Measurements from ENCODE around the gene PPCDC.

The PPCDC gene

DNA sequence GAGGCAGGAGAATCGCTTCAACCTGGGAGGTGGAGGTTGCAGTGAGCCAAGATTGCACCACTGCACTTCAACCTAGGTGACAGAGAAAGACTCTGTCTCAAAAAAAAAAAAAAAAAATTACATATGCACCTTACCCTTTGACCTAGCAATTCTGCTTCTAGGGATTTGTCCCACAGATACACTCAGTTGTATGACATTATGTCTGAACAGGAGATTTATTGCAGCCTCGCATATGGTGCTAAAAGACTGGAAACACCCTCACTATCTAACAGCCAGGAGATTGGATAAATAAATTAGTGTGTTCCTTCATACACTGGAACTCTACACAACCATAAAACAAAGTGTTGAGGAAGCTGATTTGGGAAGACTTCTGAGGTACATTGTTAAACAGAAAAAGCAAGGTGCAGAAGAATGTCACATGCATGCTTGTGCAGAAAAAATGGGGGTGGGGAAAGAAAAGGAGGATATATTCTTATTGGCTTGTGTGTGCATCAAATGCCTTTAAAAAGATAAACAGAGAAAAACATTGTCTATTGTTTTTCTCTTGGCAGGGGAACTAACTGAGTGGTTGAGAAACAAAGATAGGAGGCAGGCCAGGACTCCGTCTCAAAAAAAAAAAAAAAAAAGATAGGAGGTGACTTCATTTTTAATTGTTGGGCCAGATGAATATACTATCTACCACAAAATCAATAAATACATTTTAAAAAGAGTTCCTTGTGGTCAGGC, 30.9 kb downstream of the PPCDC start:
- Histone ChIP-seq H4K91ac (ENCODE audit: low read depth, low read length, poor library complexity) (no peak overlapping the region), H2AK5ac (ENCODE audit: low read depth, low read length) (no peak overlapping the region), H2BK120ac (ENCODE audit: low read depth, low read length) (no peak overlapping the region), H2BK15ac (ENCODE audit: low read length) (no peak overlapping the region), H3K9me3 (replicated peaks in 1 of 2; ENCODE audit: control insufficient read depth in 2 of 2, insufficient read depth in 1 of 2, low read depth in 1 of 2, low read length in 2 of 2) (no peaks in the 10 kb centered on the region), H3K4ac (ENCODE audit: low read length) (no peak overlapping the region), H3K4me1 (ENCODE audit: control insufficient read depth in 2 of 2, insufficient read depth in 1 of 2, low read depth in 1 of 2, low read length in 2 of 2) (peaks cover 3% of the 10 kb centered on the region in 2 donors), H3K4me2 (ENCODE audit: insufficient read depth, low read length, poor library complexity, severe bottlenecking) (no peak overlapping the region), H3K27me3 (ENCODE audit: control insufficient read depth in 3 of 3, insufficient read depth in 3 of 3, low read depth in 1 of 3, low read length in 3 of 3) (no peaks in the 10 kb centered on the region), H3K14ac (ENCODE audit: low read length) (no peak overlapping the region), H3K36me3 (replicated peaks in 1 of 2; ENCODE audit: control insufficient read depth in 2 of 2, insufficient read depth in 2 of 2, low read length in 2 of 2) (peaks cover 0 to 7% of the 10 kb centered on the region in 2 donors), H2AFZ (ENCODE audit: low read length) (no peak overlapping the region), H3K9ac (ENCODE audit: low read depth, low read length, poor library complexity) (no peak overlapping the region), H3K79me1 (ENCODE audit: low read depth, low read length) (no peaks in the 10 kb centered on the region), H2BK12ac (ENCODE audit: low read length) (no peak overlapping the region), H3K23ac (ENCODE audit: low read depth, low read length, poor library complexity) (no peak overlapping the region), H3K27ac (replicated peaks; ENCODE audit: low read length) (no peak overlapping the region), H2BK5ac (ENCODE audit: low read length) (no peak overlapping the region), H3K4me3 (ENCODE audit: low read length in 2 of 2) (no peak overlapping the region), H4K8ac (ENCODE audit: low read depth, low read length) (no peak overlapping the region), H3K18ac (ENCODE audit: low read length) (no peak overlapping the region)
- WGBS, 2 donors (ENCODE audit: extremely low coverage in 2 of 2, insufficient read length in 2 of 2, insufficient replicate concordance in 1 of 2): no CpG with 5 or more reads among the region's 3 CpGs
- no peak for DNase-seq (ENCODE audit: low spot score)

DNA sequence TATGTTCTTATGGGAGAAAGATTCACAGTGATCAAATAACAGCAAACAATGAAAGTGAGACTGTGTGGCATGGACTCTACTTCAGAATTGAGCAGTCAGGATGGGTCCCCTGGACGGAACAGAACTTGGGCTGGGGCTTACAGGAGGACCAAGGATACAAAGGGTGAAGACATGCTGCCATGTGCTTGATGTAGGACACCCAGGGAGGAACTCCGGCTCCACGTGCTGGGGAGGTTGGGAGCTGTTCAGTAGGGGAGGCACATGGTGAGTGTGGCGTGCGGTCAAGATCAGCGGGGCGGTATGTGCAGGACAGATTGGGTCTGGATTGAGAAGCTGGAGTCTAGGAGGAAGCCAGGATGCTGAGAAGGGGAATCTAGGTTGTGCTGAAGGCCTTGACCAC, 32.6 kb downstream of the PPCDC start:
- H4K8ac ChIP-seq (ENCODE audit: low read depth, low read length): no peak overlapping the region
- H3K79me1 ChIP-seq (ENCODE audit: low read depth, low read length): no peaks in the 10 kb centered on the region
- no peak overlapping the region for H2BK5ac ChIP-seq (ENCODE audit: low read length)
- H3K23ac ChIP-seq (ENCODE audit: low read depth, low read length, poor library complexity): no peak overlapping the region
- no peak for DNase-seq (ENCODE audit: low spot score)
- no peak overlapping the region for H3K4me2 ChIP-seq (ENCODE audit: insufficient read depth, low read length, poor library complexity, severe bottlenecking)
- no peak overlapping the region for H3K4me3 ChIP-seq (ENCODE audit: low read length in 2 of 2)
- H2BK12ac ChIP-seq (ENCODE audit: low read length): no peak overlapping the region
- H3K27me3 ChIP-seq (ENCODE audit: control insufficient read depth in 3 of 3, insufficient read depth in 3 of 3, low read depth in 1 of 3, low read length in 3 of 3): no peaks in the 10 kb centered on the region
- no peak overlapping the region for H3K14ac ChIP-seq (ENCODE audit: low read length)
- H3K4me1 ChIP-seq (ENCODE audit: control insufficient read depth in 2 of 2, insufficient read depth in 1 of 2, low read depth in 1 of 2, low read length in 2 of 2): peaks cover 3% of the 10 kb centered on the region in 2 donors
- peak overlapping the region; percentile 1 for H3K18ac ChIP-seq (ENCODE audit: low read length)
- H2AK5ac ChIP-seq (ENCODE audit: low read depth, low read length): no peak overlapping the region
- H2BK15ac ChIP-seq (ENCODE audit: low read length): no peak overlapping the region
- H3K27ac ChIP-seq (replicated peaks; ENCODE audit: low read length): no peak overlapping the region
- H3K36me3 ChIP-seq (replicated peaks in 1 of 2; ENCODE audit: control insufficient read depth in 2 of 2, insufficient read depth in 2 of 2, low read length in 2 of 2): no peaks in the 10 kb centered on the region
- no peak overlapping the region for H2BK120ac ChIP-seq (ENCODE audit: low read depth, low read length)
- no peak overlapping the region for H3K9ac ChIP-seq (ENCODE audit: low read depth, low read length, poor library complexity)
- no peak overlapping the region for H4K91ac ChIP-seq (ENCODE audit: low read depth, low read length, poor library complexity)
- no CpG with 5 or more reads among the region's 7 CpGs for WGBS, 2 donors (ENCODE audit: extremely low coverage in 2 of 2, insufficient read length in 2 of 2, insufficient replicate concordance in 1 of 2)
- H2AFZ ChIP-seq (ENCODE audit: low read length): no peak overlapping the region
- no peaks in the 10 kb centered on the region for H3K9me3 ChIP-seq (replicated peaks in 1 of 2; ENCODE audit: control insufficient read depth in 2 of 2, insufficient read depth in 1 of 2, low read depth in 1 of 2, low read length in 2 of 2)
- no peak overlapping the region for H3K4ac ChIP-seq (ENCODE audit: low read length)

DNA sequence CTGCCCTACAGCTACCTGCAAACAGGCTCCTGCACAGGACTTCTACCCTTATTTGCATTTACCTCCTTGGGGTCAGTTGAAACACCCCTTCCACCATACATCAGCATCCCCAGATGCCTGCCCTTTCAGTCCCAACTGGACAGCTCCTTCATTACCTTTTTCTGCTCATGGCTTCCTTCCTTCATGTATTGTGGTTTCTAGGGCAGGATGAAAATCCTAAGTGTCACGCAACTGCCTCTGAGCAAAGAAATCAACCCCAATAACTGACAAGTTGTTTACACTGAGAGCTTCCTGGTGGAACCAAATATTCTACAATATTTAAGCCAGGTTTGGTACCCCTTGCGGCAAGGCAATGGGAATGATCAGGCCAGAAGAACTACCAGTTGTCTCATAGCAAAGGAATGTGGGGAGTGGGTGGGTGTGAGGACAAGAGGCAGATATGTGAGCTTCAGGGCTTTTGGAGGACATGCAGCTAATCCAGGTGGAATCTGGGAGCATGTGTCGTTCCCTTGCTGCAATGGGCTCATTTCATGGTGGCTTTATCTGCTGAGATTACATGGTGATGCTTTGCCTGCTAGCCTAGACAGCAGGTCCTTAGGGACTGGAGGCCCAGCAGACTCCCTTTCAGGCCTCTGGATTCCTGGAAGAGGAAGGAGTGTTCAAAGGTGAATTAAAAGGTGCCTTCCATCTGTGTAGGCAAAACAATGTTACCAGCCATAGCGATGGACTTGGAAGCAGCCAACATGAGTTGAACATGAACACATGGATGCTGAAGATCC, 34.9 kb downstream of the PPCDC start:
- no peak overlapping the region for H2BK12ac ChIP-seq (ENCODE audit: low read length)
- no peak overlapping the region for H2AFZ ChIP-seq (ENCODE audit: low read length)
- H4K8ac ChIP-seq (ENCODE audit: low read depth, low read length): no peak overlapping the region
- no peaks in the 10 kb centered on the region for H3K36me3 ChIP-seq (replicated peaks in 1 of 2; ENCODE audit: control insufficient read depth in 2 of 2, insufficient read depth in 2 of 2, low read length in 2 of 2)
- H2BK15ac ChIP-seq (ENCODE audit: low read length): no peak overlapping the region
- WGBS, 2 donors (ENCODE audit: extremely low coverage in 2 of 2, insufficient read length in 2 of 2, insufficient replicate concordance in 1 of 2): no CpG with 5 or more reads among the region's 4 CpGs
- H3K27me3 ChIP-seq (ENCODE audit: control insufficient read depth in 3 of 3, insufficient read depth in 3 of 3, low read depth in 1 of 3, low read length in 3 of 3): no peaks in the 10 kb centered on the region
- H3K4me2 ChIP-seq (ENCODE audit: insufficient read depth, low read length, poor library complexity, severe bottlenecking): no peak overlapping the region
- no peak overlapping the region for H3K23ac ChIP-seq (ENCODE audit: low read depth, low read length, poor library complexity)
- no peak overlapping the region for H3K18ac ChIP-seq (ENCODE audit: low read length)
- H3K9ac ChIP-seq (ENCODE audit: low read depth, low read length, poor library complexity): no peak overlapping the region
- no peak overlapping the region for H3K14ac ChIP-seq (ENCODE audit: low read length)
- H3K9me3 ChIP-seq (replicated peaks in 1 of 2; ENCODE audit: control insufficient read depth in 2 of 2, insufficient read depth in 1 of 2, low read depth in 1 of 2, low read length in 2 of 2): no peaks in the 10 kb centered on the region
- H3K79me1 ChIP-seq (ENCODE audit: low read depth, low read length): no peaks in the 10 kb centered on the region
- no peak overlapping the region for H2BK5ac ChIP-seq (ENCODE audit: low read length)
- H3K4me3 ChIP-seq (ENCODE audit: low read length in 2 of 2): no peak overlapping the region
- no peak overlapping the region for H3K27ac ChIP-seq (replicated peaks; ENCODE audit: low read length)
- DNase-seq (ENCODE audit: low spot score): no peak
- H4K91ac ChIP-seq (ENCODE audit: low read depth, low read length, poor library complexity): no peak overlapping the region
- no peak overlapping the region for H2BK120ac ChIP-seq (ENCODE audit: low read depth, low read length)
- no peak overlapping the region for H2AK5ac ChIP-seq (ENCODE audit: low read depth, low read length)
- peaks cover 3% of the 10 kb centered on the region in 2 donors for H3K4me1 ChIP-seq (ENCODE audit: control insufficient read depth in 2 of 2, insufficient read depth in 1 of 2, low read depth in 1 of 2, low read length in 2 of 2)
- no peak overlapping the region for H3K4ac ChIP-seq (ENCODE audit: low read length)

DNA sequence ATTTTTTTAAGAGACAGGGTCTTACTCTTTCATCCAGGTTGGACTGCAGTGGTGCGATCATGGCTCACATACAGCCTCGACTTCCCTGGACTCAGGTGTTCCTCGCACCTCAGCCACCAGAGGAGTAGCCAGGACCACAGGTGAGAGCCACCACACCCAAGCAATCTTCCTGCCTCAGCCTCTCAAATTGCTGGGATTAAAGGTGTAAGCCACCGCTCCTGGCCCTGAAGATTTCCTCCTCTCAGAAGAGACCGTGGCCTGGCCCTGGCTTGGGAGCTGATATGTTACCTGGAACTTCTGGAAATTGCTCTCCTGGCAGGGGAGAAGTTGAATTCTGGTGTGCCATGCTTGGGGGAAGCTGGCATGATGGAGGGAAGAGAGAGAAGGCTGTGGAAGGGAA, 36.2 kb downstream of the PPCDC start:
- H3K14ac ChIP-seq (ENCODE audit: low read length): no peak overlapping the region
- H3K4me1 ChIP-seq (ENCODE audit: control insufficient read depth in 2 of 2, insufficient read depth in 1 of 2, low read depth in 1 of 2, low read length in 2 of 2): peaks cover 3% of the 10 kb centered on the region in 2 donors
- no peaks in the 10 kb centered on the region for H3K79me1 ChIP-seq (ENCODE audit: low read depth, low read length)
- H3K27ac ChIP-seq (replicated peaks; ENCODE audit: low read length): no peak overlapping the region
- no peak overlapping the region for H3K18ac ChIP-seq (ENCODE audit: low read length)
- H2BK120ac ChIP-seq (ENCODE audit: low read depth, low read length): no peak overlapping the region
- DNase-seq (ENCODE audit: low spot score): no peak
- H3K9me3 ChIP-seq (replicated peaks in 1 of 2; ENCODE audit: control insufficient read depth in 2 of 2, insufficient read depth in 1 of 2, low read depth in 1 of 2, low read length in 2 of 2): peaks cover 0 to 1% of the 10 kb centered on the region in 2 donors
- H2BK5ac ChIP-seq (ENCODE audit: low read length): no peak overlapping the region
- no peak overlapping the region for H2AK5ac ChIP-seq (ENCODE audit: low read depth, low read length)
- H3K23ac ChIP-seq (ENCODE audit: low read depth, low read length, poor library complexity): no peak overlapping the region
- no peak overlapping the region for H3K9ac ChIP-seq (ENCODE audit: low read depth, low read length, poor library complexity)
- H2AFZ ChIP-seq (ENCODE audit: low read length): no peak overlapping the region
- peak overlapping the region in 1 of 2 donors; percentile 28 for H3K4me3 ChIP-seq (ENCODE audit: low read length in 2 of 2)
- WGBS, 2 donors (ENCODE audit: extremely low coverage in 2 of 2, insufficient read length in 2 of 2, insufficient replicate concordance in 1 of 2): no CpG with 5 or more reads among the region's 5 CpGs
- no peaks in the 10 kb centered on the region for H3K36me3 ChIP-seq (replicated peaks in 1 of 2; ENCODE audit: control insufficient read depth in 2 of 2, insufficient read depth in 2 of 2, low read length in 2 of 2)
- no peak overlapping the region for H2BK15ac ChIP-seq (ENCODE audit: low read length)
- H4K8ac ChIP-seq (ENCODE audit: low read depth, low read length): no peak overlapping the region
- no peaks in the 10 kb centered on the region for H3K27me3 ChIP-seq (ENCODE audit: control insufficient read depth in 3 of 3, insufficient read depth in 3 of 3, low read depth in 1 of 3, low read length in 3 of 3)
- H4K91ac ChIP-seq (ENCODE audit: low read depth, low read length, poor library complexity): no peak overlapping the region
- H3K4me2 ChIP-seq (ENCODE audit: insufficient read depth, low read length, poor library complexity, severe bottlenecking): no peak overlapping the region
- no peak overlapping the region for H3K4ac ChIP-seq (ENCODE audit: low read length)
- no peak overlapping the region for H2BK12ac ChIP-seq (ENCODE audit: low read length)

All from neuronal stem cell (in vitro differentiated cells).